RCC 7860 (cell line): ENCODE measurements around the gene ADAM15.
A peak's percentile ranks its signal among the peaks of the same experiment; 100 is the strongest.

ENCODE experiments used
- DNase-seq: peaks from one replicate; pipeline ENCODE4 v3.0.0-alpha.2; 2015; ENCODE audit warnings: low spot score
- FAIRE-seq: peaks from 2 replicates; lab custom pipeline; 2012; peaks lifted over from hg19 to GRCh38; lab: Jason Lieb, UNC

Gene ADAM15, protein sequence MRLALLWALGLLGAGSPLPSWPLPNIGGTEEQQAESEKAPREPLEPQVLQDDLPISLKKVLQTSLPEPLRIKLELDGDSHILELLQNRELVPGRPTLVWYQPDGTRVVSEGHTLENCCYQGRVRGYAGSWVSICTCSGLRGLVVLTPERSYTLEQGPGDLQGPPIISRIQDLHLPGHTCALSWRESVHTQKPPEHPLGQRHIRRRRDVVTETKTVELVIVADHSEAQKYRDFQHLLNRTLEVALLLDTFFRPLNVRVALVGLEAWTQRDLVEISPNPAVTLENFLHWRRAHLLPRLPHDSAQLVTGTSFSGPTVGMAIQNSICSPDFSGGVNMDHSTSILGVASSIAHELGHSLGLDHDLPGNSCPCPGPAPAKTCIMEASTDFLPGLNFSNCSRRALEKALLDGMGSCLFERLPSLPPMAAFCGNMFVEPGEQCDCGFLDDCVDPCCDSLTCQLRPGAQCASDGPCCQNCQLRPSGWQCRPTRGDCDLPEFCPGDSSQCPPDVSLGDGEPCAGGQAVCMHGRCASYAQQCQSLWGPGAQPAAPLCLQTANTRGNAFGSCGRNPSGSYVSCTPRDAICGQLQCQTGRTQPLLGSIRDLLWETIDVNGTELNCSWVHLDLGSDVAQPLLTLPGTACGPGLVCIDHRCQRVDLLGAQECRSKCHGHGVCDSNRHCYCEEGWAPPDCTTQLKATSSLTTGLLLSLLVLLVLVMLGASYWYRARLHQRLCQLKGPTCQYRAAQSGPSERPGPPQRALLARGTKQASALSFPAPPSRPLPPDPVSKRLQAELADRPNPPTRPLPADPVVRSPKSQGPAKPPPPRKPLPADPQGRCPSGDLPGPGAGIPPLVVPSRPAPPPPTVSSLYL

GRCh38 chr1:155050560-155051341, at the start of gene ADAM15:
Gene ADAM15, plus strand, starts transcription at chr1:155051316. Its CDS starts 71 bp downstream, at chr1:155051387.
- DNase-seq = peak; percentile 73
- no peak for FAIRE-seq

GRCh38 chr1:155001425-155001674, 49.8 kb upstream of the ADAM15 start:
- FAIRE-seq = no peak
- no peak for DNase-seq

- FAIRE-seq (peak; percentile 74), DNase-seq (peak; percentile 96)
Measured at GRCh38 chr1:155001675-155002463, 49.2 kb upstream of the ADAM15 start.

DNA sequence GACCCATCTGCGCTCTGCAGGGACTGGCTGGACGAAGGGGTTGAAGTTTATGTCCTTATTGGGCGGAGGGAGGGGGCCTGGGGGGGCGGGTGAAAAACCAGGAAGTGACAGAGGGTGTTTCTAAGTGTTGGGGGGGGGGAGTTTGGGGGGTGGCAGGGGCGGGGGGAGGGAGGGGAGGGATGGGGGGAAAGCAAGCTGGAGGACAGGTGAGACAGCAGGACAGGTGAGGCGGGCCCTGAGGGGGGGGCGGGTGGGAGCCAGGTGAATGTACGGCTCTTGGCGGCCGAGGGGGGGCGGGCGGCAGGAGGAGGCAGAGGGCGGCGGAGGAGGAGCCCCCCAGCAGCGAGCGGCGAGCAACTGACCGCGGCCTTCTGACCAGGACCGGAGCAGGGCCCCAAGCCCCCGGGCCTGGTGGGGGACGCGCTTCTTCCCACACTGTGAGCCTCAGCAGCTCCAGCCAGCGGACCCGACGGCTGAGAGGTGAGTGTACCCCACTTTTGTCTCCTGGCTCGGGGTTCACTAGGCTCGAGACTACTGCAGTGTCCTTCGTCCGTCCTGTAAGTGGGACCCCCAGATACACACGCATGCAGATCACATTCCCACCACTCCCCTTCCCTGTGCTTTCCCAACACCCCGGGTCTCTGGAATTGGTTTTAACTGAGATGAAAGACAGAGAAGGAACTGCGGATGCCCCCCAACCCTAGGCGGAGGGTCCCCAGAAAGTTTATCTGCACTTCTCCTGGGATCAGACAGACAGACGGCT, 48.5 kb upstream of the ADAM15 start, which contains the start of gene ZBTB7B:
Gene ZBTB7B (plus strand): TSS at position 339 of the 763 bp plus-strand sequence. CDS start 11,859 bp downstream, outside the sequence.
- no peak for FAIRE-seq
- DNase-seq = no peak

- no peak for FAIRE-seq
- peak; percentile 21 for DNase-seq
Measured at GRCh38 chr1:155003227-155003765, 47.8 kb upstream of the ADAM15 start.

GRCh38 chr1:155003766-155004351, 47.3 kb upstream of the ADAM15 start:
- DNase-seq (peak; percentile 55), FAIRE-seq (no peak)

DNA sequence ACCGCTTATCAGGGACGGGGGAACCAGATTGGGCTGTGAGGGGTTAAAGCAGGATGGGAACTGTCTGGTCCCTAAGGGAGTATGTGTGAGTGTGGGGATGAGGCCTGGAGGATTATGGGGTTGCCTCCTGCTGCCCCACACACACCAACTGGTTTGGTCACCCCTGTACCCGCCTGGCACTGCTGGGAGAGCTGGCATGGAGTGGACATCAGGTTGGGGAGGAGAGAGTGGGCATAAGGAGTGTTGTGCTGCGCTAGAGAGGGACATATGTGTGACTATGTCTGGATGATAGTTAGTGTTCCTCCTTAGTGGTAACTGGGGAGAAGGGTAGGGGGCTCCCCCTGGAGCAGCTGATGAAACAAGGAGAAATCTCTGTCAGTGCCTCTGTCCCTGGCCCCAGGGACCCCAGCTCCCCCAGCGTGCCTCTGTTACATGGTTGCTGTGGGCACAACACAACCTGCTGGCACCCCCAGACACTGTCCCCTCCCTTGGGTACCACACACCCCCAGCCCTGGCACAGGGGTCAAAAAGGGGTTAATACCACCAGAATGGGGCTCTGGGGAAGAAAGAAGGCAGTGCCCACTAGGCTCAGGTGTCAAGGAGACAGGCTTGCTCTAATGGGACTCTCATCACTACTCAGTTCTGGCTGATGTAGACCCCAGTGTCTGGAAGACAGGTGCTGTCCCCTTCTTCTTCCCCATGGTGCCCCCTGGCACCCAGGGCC, 46.6 kb upstream of the ADAM15 start:
- no peak for FAIRE-seq
- no peak for DNase-seq

GRCh38 chr1:155005076-155006011, 45.8 kb upstream of the ADAM15 start:
- FAIRE-seq (no peak), DNase-seq (no peak)

DNA sequence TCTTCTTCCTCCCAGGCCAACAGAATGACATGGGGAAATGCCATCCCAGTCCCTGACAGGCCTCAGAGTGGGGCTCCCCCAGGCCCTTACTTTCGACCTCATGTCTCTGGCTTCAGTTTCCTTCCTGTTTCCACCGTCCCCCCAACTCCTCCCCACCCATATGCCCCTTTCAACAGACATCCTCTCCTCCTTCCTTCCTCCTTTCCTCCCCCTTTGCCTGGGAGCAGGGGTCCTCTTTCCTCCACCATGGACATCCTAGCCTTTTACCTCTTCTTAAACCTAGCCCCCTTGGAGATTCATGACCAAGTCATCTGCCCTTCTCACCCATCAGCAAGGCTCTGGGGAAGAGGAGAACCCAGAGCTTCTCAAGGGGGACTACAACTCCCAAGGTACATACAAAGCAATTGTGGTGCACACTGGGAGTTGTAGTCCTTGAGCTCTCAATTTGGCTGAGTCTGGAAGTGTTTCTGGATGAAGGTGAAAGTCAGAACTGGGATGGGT, 44.5 kb upstream of the ADAM15 start:
- FAIRE-seq = no peak
- DNase-seq = no peak

GRCh38 chr1:155007251-155007828, 43.8 kb upstream of the ADAM15 start:
- DNase-seq = no peak
- no peak for FAIRE-seq

GRCh38 chr1:155008015-155008941, 42.8 kb upstream of the ADAM15 start:
- DNase-seq (no peak), FAIRE-seq (no peak)

DNA sequence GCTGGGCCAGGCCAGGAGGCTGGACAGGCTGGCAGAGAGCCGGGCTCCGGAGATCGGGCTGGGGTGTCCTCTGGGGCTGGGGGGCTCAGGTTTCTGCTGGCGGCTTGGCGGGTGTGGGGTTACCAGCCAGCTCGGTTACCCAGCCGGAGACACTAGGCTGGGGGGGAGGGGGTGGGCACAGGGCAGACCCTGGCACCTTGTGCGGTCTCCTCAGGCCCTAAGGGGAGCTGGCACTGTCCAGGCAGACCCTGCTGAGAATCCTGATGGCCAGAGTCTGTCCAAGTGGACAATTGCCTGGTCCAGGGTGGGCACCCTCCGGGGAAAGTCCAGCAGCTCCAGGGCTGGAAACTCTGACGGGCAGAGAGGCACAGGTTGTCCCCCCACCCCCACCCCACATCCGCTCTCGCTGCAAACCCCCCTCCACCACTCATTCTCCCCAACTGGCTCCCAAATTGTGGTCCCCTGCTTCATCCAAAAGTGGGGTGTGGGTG, 41.9 kb upstream of the ADAM15 start:
- FAIRE-seq (no peak), DNase-seq (no peak)

DNA sequence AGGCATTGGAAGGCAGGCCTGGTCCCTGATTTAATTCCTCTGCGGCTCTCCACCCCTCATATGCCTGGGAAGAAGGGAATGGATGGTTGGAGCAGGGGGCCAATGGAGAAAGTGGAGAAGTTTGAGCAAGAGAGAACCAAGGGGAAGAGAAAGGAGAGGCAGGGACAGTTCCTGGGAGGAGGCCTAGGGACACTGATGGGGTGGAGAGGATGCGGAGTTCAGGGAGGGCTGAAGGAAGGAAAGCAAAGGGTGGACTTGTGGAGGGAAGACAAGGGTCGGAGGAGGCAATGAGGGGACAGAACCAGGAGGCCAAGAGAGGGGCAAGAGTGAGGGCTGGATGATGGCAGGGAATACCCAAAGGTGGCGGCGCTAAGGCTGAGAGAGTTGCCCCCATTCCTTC, 41.4 kb upstream of the ADAM15 start:
- no peak for FAIRE-seq

GRCh38 chr1:155010211-155010918, 40.8 kb upstream of the ADAM15 start:
- no peak for FAIRE-seq

More for the DNA sequence above, 41.4 kb upstream of the ADAM15 start:
- DNase-seq = no peak

DNA sequence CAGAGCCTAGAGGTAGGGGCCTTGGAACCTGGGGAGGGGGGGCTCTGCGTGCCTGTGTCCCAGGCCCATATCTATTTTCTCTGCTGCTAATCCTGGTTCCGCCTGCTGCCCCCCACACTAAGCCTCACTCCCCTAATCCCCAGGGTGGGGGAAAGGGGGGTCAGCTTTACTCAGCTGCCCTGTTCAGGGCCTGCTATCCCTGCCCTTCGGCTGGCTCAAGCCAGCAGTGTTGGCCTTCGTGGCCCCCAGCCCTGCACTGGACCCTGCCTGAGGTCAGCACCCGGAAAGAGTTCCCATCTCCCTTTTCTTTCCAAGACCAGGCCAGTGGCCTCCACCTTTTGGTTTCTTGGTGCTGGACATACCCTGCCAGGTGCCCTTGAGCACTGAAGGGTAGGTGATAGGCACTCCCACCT, 40.1 kb upstream of the ADAM15 start:
- FAIRE-seq (no peak), DNase-seq (no peak)

More at GRCh38 chr1:155010211-155010918, 40.8 kb upstream of the ADAM15 start:
- no peak for DNase-seq
